ENCODE measurements around the gene TRDN.

GRCh38 chr6:123659960-123660748 is 23.4 kb upstream of the TRDN start:
- TF ChIP-seq, protein P1, sequence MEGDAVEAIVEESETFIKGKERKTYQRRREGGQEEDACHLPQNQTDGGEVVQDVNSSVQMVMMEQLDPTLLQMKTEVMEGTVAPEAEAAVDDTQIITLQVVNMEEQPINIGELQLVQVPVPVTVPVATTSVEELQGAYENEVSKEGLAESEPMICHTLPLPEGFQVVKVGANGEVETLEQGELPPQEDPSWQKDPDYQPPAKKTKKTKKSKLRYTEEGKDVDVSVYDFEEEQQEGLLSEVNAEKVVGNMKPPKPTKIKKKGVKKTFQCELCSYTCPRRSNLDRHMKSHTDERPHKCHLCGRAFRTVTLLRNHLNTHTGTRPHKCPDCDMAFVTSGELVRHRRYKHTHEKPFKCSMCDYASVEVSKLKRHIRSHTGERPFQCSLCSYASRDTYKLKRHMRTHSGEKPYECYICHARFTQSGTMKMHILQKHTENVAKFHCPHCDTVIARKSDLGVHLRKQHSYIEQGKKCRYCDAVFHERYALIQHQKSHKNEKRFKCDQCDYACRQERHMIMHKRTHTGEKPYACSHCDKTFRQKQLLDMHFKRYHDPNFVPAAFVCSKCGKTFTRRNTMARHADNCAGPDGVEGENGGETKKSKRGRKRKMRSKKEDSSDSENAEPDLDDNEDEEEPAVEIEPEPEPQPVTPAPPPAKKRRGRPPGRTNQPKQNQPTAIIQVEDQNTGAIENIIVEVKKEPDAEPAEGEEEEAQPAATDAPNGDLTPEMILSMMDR (IDR thresholded peaks at IDR 0.05): no peak
- no peak for TF ChIP-seq POLR2A (IDR thresholded peaks at IDR 0.05)
